ENCODE measurements around the gene SLC44A5. TPM values are rescaled to one million over a fixed set of nuclear protein-coding genes. Genes with fewer than 3 reads are reported as not detected.
"Not testable (repeated sequence)": the region's sequence is repeated elsewhere in the genome, so short reads cannot be mapped to it uniquely, and the experiment has no call there.

SLC44A5 gene
- total RNA-seq (0.66 TPM), polyA plus RNA-seq (ENCODE audit: insufficient read depth, low read depth, low replicate concordance) (5.0 TPM)
- long read RNA-seq, donor 1: 0 reads
- long read RNA-seq, donor 2: 0 reads
- long read RNA-seq, donor 3: 0 reads
- long read RNA-seq, donor 4: 0 reads
- long read RNA-seq, donor 5: 0 reads
- long read RNA-seq, donor 6: 0 reads
- long read RNA-seq, donor 7, partial matches to known transcripts: 4 of 4 reads
- long read RNA-seq, donor 7, other reads (novel, unspliced or antisense): 0 of 4 reads
- long read RNA-seq, donor 8: 0 reads
- long read RNA-seq, donor 9: 0 reads
- long read RNA-seq, donor 10, partial matches to known transcripts: 5 of 5 reads
- long read RNA-seq, donor 10, other reads (novel, unspliced or antisense): 0 of 5 reads

DNA sequence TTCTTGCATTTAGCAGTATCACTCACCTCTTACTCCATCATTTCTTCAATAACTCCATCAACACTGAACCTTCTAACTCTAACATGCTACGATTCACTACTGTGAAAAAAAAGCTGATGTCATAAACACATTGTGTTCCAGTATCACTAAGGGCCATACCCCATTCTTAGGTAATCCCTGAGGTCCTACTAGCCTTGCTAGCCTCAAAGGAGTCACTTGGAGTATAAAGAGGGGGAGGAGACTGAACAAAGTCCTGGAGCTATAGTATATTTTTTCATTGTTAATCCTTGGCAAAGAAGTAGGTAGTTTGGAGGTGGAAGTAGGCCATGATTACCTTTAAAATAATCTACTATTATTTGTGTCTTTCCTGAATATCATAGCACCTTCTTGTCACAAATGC is at the start of gene SLC44A5:
Gene SLC44A5, minus strand, starts transcription at position 101 of the 400 bp plus-strand sequence. CDS start 69,667 bp downstream, outside the sequence.
- FAIRE-seq: no peak
- no peak within 1 kb of the TSS for H3K9ac ChIP-seq (ENCODE audit: low read length in 3 of 3)
- H3K9me3 ChIP-seq (ENCODE audit: control insufficient read depth in 2 of 3, insufficient read depth in 1 of 3, low read length in 3 of 3): no peaks in the 10 kb centered on the region
- H3K4me3 ChIP-seq (ENCODE audit: low read length in 3 of 3): no peak within 1 kb of the TSS
- H3K27me3 ChIP-seq (ENCODE audit: control insufficient read depth, insufficient read depth, low read length): peaks cover 2% of the 10 kb centered on the region
- intact Hi-C loops (cut with DNase I): no loop called here
- DNase-seq: no peak
- H3K27ac ChIP-seq (ENCODE audit: low read depth in 2 of 2, low read length in 2 of 2): no peak within 1 kb of the TSS
- H3K4me1 ChIP-seq (ENCODE audit: control insufficient read depth in 2 of 3, insufficient read depth in 2 of 3, low read depth in 1 of 3, low read length in 3 of 3): peaks cover 0 to 9% (median 5%) of the 10 kb centered on the region in 3 donors
- TF ChIP-seq CTCF (IDR thresholded peaks at IDR 0.05; ENCODE audit: borderline replicate concordance, extremely low read depth, insufficient read depth): no peak
- H3K36me3 ChIP-seq (ENCODE audit: control insufficient read depth in 2 of 3, insufficient read depth in 3 of 3, low read length in 3 of 3): no peaks in the 10 kb centered on the region

- DNase-seq: no peak
- intact Hi-C loops (cut with DNase I): no loop called here
Measured at GRCh38 chr1:75655931-75656330, 45.0 kb upstream of the SLC44A5 start.

GRCh38 chr1:75647183-75647582 is 36.3 kb upstream of the SLC44A5 start:
- FAIRE-seq; H3K9ac ChIP-seq (ENCODE audit: low read length in 3 of 3); intact Hi-C loops (cut with DNase I); DNase-seq; H3K9me3 ChIP-seq (ENCODE audit: control insufficient read depth in 2 of 3, insufficient read depth in 1 of 3, low read length in 3 of 3); H3K4me1 ChIP-seq (ENCODE audit: control insufficient read depth in 2 of 3, insufficient read depth in 2 of 3, low read depth in 1 of 3, low read length in 3 of 3); H3K36me3 ChIP-seq (ENCODE audit: control insufficient read depth in 2 of 3, insufficient read depth in 3 of 3, low read length in 3 of 3); H3K27me3 ChIP-seq (ENCODE audit: control insufficient read depth, insufficient read depth, low read length); H3K4me3 ChIP-seq (ENCODE audit: low read length in 3 of 3); H3K27ac ChIP-seq (ENCODE audit: low read depth in 2 of 2, low read length in 2 of 2): not testable (repeated sequence)

More at GRCh38 chr1:75655931-75656330, 45.0 kb upstream of the SLC44A5 start:
- Histone ChIP-seq H3K36me3 (ENCODE audit: control insufficient read depth in 2 of 3, insufficient read depth in 3 of 3, low read length in 3 of 3) (no peaks in the 10 kb centered on the region), H3K27me3 (ENCODE audit: control insufficient read depth, insufficient read depth, low read length) (no peaks in the 10 kb centered on the region), H3K4me3 (ENCODE audit: low read length in 3 of 3) (no peak overlapping the region), H3K27ac (ENCODE audit: low read depth in 2 of 2, low read length in 2 of 2) (no peak overlapping the region), H3K9ac (ENCODE audit: low read length in 3 of 3) (no peak overlapping the region), H3K4me1 (ENCODE audit: control insufficient read depth in 2 of 3, insufficient read depth in 2 of 3, low read depth in 1 of 3, low read length in 3 of 3) (no peaks in the 10 kb centered on the region), H3K9me3 (ENCODE audit: control insufficient read depth in 2 of 3, insufficient read depth in 1 of 3, low read length in 3 of 3) (peaks cover 0 to 9% (median 0%) of the 10 kb centered on the region in 3 donors)
- TF ChIP-seq CTCF (IDR thresholded peaks at IDR 0.05; ENCODE audit: borderline replicate concordance, extremely low read depth, insufficient read depth): no peak
- no peak for FAIRE-seq

DNA sequence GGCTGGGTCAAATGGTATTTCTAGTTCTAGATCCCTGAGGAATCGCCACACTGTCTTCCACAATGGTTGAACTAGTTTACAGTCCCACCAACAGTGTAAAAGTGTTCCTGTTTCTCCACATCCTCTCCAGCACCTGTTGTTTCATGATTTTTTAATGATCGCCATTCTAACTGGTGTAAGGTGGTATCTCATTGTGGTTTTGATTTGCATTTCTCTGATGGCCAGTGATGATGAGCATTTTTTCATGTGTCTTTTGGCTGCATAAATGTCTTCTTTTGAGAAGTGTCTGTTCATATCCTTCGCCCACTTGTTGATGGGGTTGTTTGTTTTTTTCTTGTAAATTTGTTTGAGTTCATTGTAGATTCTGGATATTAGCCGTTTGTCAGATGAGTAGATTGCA is 34.2 kb upstream of the SLC44A5 start:
- H3K4me1 ChIP-seq (ENCODE audit: control insufficient read depth in 2 of 3, insufficient read depth in 2 of 3, low read depth in 1 of 3, low read length in 3 of 3); DNase-seq; H3K27me3 ChIP-seq (ENCODE audit: control insufficient read depth, insufficient read depth, low read length); H3K27ac ChIP-seq (ENCODE audit: low read depth in 2 of 2, low read length in 2 of 2); H3K9ac ChIP-seq (ENCODE audit: low read length in 3 of 3); FAIRE-seq; intact Hi-C loops (cut with DNase I); H3K4me3 ChIP-seq (ENCODE audit: low read length in 3 of 3); H3K9me3 ChIP-seq (ENCODE audit: control insufficient read depth in 2 of 3, insufficient read depth in 1 of 3, low read length in 3 of 3); H3K36me3 ChIP-seq (ENCODE audit: control insufficient read depth in 2 of 3, insufficient read depth in 3 of 3, low read length in 3 of 3): not testable (repeated sequence)

Measured in kidney (tissue), 22 donors.